Renal cortical epithelial cell (primary cell): ENCODE results near the gene RSF1. TPM values are rescaled to one million over a fixed set of nuclear protein-coding genes. Genes with fewer than 3 reads are reported as not detected.
"Not testable (repeated sequence)": the region's sequence is repeated elsewhere in the genome, so short reads cannot be mapped to it uniquely, and the experiment has no call there.

Experiments
- DNase-seq: peaks from one replicate; pipeline ENCODE4 v3.0.0-alpha.2; 2011; ENCODE audit warnings: low read depth
- total RNA-seq: library from RNA; depleted of rRNA; stranded (reverse); fragments of >200 nt; gene quantifications from 2 replicates; pipeline ENCODE4 v1.2.3, GENCODE V29; 2014

The RSF1 gene, protein sequence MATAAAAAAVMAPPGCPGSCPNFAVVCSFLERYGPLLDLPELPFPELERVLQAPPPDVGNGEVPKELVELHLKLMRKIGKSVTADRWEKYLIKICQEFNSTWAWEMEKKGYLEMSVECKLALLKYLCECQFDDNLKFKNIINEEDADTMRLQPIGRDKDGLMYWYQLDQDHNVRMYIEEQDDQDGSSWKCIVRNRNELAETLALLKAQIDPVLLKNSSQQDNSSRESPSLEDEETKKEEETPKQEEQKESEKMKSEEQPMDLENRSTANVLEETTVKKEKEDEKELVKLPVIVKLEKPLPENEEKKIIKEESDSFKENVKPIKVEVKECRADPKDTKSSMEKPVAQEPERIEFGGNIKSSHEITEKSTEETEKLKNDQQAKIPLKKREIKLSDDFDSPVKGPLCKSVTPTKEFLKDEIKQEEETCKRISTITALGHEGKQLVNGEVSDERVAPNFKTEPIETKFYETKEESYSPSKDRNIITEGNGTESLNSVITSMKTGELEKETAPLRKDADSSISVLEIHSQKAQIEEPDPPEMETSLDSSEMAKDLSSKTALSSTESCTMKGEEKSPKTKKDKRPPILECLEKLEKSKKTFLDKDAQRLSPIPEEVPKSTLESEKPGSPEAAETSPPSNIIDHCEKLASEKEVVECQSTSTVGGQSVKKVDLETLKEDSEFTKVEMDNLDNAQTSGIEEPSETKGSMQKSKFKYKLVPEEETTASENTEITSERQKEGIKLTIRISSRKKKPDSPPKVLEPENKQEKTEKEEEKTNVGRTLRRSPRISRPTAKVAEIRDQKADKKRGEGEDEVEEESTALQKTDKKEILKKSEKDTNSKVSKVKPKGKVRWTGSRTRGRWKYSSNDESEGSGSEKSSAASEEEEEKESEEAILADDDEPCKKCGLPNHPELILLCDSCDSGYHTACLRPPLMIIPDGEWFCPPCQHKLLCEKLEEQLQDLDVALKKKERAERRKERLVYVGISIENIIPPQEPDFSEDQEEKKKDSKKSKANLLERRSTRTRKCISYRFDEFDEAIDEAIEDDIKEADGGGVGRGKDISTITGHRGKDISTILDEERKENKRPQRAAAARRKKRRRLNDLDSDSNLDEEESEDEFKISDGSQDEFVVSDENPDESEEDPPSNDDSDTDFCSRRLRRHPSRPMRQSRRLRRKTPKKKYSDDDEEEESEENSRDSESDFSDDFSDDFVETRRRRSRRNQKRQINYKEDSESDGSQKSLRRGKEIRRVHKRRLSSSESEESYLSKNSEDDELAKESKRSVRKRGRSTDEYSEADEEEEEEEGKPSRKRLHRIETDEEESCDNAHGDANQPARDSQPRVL (N-terminal part only)
- total RNA-seq: 18.1 and 74.2 TPM in 2 replicates

DNA sequence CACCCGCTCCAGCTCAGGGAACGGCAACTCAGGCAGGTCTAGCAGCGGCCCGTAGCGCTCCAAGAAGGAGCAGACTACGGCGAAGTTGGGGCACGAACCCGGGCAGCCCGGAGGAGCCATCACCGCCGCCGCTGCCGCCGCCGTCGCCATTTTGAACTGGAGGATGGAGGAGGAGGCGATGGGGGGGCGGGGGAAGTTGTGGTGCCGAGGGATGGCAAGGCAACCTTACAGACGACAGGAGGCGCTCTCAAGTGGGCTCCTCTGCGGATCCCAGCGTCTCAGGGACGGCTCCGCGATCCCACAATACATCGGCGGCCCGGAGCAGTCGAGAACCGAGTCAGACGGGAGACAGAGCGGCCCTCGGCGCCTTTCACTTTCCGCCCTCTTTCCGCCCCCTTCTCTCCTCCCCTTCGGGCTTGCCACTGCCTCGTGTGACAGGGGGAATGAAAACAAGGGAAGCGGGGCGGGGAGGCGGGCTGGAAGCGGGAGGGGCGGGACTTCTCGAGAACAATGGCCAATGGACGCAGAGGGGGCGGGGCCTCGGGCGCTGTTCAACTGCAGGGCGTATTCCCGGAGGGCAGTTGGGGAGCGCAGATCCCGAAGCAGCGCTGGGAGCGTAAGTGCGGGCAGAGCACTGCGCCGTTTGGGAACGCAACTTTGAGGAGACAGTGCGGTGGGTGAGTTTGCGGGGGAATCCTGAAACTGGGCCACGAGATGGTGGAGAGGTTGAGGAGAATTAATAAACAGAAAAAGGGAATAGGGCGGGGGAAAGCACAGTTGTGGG lies at the start of gene RSF1, which contains the start of gene AAMDC:
TSS of gene RSF1 (minus strand) at position 158 of the 784 bp plus-strand sequence. CDS start at position 150, 8 bp downstream.
TSS of gene AAMDC (plus strand) at position 580 of the 784 bp plus-strand sequence. CDS start 21,353 bp downstream, outside the sequence.
- DNase-seq: peak; percentile 93

DNA sequence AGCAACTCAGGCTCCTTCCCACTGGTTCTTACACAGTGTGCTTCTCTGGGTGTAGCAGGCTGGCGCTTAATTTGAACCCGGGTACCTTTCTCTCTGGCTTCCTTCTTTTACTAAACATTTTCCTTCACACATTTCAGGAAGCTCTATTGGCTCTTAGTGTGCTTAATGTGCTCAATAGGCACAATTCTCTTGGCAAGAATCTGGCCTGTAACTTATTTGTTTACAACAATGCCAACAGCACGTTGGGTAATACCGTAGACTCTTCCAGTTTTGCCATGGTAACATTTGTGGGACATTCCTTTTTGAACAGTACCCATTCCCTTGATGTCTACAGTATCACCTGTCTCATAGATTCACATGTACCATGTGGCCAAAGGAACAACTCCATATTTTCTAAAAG lies 48.2 kb upstream of the RSF1 start:
- DNase-seq: no peak

DNA sequence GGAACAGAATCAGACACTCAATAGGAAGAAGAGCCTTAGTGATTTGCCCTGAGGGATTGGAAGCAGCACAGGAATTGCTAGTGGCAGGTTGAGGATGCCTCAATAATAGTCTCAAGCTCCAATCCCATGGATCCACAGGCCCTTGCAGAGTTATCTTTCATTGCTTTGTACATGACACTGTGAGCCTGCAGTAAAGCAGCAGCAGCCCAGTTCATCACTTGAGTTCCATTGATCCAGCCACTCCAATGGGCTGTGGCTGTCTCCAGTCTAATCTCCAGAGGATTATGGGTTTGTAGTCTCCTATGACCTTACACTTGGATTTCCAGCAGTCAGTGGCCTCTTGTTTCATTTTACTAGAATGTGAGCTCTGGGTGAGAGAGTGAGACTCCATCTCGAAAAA lies 45.8 kb upstream of the RSF1 start:
- no peak for DNase-seq

DNA sequence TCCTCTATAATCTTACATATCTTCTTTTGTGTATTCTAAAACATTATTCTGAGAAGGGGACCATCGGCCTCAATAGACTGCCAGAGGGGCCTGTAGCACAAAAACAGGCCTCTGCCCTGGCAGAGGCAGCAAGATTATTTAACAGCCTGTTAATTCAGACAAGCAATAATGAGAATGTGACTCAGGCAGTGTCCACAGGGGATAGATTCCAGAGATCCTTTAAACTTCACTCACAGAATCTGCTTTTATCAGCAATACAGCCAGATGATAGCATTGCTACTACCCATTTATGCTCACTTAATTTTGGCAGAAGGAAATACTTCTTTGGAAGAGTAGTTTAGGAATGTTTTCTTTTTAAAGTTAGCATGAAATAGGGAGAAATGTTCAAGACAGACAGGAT lies 45.3 kb upstream of the RSF1 start:
- DNase-seq: peak; percentile 19

DNA sequence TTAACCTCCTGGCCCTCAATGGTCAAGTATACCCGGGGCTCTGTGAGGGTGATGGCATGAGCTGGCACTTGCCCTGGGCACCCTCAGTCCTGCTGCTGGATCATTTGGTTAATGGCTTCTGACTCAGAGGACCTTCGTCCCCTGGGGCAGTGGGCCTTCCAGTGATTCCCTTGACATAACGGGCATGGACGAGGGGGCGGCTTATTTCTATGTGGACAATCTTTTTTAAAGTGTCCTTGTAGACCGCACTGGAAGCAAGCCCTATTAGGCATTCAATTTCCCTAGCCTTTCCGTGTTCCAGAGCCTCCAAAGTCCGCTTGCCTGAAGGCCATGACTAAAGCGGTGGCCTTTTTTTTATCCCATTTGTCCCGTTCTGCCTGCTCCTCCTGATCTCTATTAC lies 40.9 kb upstream of the RSF1 start:
- DNase-seq: not testable (repeated sequence)

DNA sequence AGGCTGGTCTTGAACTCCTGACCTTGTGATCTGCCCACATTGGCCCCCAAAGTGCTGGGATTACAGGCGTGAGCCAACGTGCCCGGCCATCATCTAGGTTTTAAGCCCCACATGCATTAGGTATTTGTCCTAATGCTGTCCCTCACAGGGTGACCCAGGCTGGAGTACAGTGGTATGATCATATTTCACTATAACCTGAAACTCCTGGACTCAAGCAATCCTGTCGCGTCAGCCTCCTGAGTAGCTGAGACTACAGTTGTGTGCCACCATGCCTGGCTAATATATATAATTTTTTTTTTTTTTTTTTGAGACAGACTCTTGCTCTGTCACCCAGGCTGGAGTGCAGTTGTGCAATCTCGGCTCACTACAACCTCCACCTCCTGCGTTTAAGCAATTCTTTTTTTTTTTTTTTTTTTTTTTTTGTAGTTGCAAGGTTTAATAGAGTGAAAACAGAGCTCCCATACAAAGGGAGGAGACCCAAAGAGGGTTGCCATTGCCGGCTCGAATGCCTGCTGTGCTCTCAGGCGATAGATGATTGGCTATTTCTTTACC lies 37.5 kb upstream of the RSF1 start:
- not testable (repeated sequence) for DNase-seq

DNA sequence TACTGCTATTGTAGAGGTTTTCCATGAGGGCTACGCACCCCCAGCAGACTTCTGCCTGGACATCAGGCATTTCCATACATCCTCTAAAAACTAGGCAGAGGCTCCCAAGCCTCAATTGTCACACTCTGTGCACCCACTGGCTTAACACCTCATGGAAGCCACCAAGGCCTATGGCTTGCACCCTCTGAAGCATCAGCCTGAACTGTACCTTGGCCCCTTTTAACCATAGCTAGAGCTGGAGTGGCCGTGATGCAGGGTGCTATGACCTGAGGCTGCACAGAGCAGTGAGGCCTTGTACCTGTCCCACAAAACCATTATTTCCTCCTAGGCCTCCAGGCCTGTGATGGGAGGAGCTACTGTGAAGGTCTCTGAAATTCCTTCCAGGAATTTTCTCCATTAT lies 34.3 kb upstream of the RSF1 start:
- no peak for DNase-seq

DNA sequence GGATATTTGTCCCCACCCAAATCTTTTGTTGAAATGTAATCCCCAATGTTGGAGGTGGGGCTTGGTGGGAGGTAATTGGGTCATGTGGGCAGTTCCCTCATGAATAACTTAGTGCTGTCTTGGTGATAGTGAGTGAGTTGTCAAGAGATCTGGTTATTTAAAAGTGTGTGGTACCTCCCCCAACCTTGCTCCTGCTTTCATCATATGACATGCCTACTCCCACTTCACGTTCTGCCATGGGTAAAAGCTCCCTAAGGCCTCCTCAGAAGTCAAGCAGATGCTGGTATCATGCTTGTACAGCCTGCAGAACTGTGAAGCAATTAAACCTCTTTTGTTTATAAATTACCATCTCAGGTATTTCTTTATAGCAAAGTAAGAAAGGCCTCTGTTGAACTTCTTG lies 31.0 kb upstream of the RSF1 start:
- no peak for DNase-seq

DNA sequence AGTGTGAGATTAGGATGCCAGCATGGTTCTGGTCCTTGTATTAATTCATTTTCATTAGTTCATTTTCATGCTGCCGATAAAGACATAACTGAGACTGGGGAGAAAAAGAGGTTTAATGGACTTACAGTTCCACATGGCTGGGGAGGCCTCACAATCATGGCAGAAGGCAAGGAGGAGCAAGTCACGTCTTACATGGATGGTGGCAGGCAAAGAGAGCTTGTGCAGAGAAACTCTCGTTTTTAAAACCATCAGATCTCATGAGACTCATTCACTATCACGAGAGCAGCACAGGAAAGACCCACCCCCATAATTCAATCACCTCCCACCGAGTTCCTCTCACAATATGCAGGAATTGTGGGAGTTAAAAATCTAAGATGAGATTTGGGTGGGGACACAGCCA lies 23.2 kb upstream of the RSF1 start:
- not testable (repeated sequence) for DNase-seq

DNA sequence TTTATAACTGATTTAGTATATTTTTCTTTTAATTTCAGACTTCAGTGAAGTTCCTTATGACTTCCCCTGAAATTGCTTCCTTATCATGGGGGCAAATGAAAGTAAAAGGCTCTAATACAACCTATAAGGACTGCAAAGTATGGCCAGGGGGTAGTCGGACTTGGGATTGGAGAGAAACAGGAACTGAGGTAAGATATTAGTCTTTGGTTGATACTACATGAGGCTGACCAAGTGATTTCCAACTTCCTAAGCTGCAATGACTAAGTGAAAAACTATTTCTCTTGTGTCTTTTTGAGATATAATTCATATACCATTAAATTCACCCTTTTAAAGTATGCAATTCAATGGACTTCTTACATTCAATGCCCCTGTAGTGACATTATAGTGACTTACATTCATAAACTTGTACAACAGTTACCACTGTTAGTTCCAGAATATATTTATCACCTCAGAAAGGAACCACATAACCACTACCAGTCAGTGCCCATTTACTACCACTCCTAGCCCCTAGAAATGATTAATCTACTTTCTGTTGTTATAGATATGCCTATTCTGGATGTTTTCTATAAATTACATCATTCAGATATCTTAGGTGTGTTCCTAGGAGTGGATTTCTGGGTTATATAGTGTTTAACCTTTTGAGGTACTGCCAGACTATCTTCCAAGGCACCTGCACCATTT lies 22.1 kb upstream of the RSF1 start:
- peak; percentile 13 for DNase-seq

DNA sequence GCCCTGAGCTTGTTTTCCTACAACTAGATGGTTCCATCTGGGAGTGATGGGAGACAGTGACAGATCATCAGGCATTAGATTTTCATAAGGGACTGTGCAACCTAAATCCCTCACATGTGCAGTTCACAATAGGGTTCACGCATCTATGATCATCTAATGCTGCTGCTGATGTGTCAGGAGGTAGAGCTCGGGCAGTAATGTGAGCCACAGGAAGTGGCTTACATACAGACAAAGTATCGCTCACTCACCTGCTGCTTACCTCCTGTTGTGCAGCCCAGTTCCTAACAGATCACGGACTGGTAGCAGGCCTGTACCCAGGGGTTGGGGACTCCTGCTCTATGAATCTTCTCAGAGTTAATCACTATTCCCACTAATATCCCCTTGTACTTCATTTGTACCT lies 12.8 kb upstream of the RSF1 start:
- DNase-seq: no peak

DNA sequence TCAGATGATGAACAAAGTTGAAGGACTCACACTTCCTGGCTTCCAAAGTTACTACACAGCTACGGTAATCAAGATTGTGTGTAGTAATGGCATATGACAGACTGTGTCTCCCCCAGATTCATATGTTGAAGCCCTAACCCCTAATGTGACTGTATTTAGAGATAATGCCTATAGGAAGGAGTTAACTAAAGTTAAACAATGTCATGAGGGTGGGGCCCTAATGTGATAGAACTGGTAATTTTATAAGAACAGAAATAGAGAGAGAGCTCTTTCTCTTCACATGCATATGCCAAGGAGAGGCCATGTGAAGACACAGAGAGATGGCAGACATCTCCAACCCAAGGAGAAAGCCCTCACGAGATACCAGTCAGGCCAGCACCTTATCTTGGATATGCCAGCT lies 8.4 kb upstream of the RSF1 start:
- no peak for DNase-seq

DNA sequence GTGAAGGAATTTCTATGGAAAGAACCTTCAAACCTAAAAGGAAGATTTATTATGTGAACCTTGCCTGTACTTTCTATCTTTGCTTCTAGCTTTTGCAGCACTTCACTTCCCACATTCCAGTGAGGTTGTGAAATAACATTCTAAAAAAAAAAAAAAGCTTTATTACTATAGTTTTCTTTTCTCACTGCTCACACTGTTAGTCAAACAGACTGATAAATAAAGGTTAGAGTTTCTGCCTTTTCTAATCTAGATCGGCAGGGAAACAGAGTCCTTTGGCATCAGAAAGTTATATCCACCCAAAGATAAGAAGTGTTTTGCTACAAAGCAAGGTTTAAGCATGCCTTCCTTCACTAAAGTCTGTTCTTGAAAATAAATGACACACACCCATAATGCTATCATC lies 3.3 kb upstream of the RSF1 start:
- DNase-seq: peak; percentile 64

DNA sequence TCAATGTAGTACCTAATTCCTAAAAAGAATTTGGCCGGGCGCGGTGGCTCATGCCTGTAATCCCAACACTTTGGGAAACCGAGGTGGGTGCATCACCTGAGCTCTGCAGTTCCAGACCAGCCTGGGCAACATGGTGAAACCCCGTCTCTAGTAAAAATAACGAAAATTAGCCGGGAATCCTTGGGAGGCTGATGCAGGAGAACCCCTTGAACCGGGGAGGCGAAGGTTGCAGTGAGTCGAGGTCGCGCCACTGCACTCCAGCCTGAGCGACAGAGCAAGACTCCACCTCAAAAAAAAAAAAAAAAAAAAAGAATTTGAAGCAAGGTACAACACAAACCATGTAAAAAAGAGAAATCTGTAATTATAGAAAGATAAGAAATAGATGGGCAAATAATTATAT lies 1.6 kb upstream of the RSF1 start:
- DNase-seq: not testable (repeated sequence)

DNA sequence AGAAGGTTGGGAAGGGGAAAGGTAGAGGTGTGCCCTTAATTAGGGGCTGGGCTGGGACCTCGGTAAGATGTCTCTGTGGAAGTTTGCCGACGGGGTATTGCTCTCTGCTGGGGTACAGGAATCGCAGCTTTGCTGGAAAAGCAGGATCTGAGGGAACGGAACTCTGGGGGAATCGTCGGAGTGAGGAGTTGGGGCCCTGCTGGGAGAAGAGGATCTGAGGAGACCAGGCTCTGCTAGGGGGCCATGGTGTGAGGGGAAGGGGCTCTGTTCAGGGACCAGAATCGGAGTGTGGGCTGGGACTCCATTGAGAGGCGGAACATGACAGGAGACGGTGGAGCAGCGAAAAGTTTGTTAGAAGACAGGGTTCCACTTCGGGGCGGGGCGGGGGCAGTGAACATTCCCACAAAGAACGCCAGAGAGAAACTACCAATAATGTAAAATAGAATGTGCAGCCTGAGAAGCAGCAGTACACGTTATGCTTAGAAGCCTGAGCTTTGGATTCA lies 878 bp upstream of the RSF1 start:
- DNase-seq: peak; percentile 29

DNA sequence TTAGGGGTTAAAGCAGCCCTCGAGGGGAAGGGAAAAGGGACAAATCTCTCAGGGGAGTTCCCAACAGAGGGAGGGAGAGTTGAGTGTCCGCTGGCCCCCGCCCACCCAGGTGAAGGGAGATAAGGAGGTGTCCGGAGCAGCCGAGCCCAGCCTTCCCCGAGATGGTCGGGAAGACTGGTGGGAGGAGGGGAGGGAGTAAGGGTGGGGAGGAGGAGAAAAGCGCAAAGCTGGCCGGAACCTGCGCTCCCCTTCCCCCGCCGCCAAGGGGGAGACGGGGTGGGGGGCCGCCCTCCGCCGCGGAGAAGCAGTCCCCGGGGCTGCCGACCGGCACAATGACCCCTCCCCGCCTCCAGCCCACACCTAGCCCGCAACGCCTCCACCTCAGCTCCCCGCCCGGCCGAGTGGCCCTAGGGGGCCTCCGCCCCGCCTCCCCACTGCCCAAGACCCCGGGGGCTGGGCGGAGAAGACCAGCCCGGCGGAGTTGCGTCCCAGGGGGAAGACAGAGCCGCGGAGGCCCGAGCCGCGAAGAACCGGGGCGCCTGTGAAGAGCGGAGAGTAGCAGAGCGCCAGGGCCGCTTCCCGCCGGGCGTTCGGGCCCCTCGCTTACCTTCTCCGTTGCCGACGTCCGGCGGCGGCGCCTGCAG lies 479 bp downstream of the RSF1 start:
- peak; percentile 22 for DNase-seq

DNA sequence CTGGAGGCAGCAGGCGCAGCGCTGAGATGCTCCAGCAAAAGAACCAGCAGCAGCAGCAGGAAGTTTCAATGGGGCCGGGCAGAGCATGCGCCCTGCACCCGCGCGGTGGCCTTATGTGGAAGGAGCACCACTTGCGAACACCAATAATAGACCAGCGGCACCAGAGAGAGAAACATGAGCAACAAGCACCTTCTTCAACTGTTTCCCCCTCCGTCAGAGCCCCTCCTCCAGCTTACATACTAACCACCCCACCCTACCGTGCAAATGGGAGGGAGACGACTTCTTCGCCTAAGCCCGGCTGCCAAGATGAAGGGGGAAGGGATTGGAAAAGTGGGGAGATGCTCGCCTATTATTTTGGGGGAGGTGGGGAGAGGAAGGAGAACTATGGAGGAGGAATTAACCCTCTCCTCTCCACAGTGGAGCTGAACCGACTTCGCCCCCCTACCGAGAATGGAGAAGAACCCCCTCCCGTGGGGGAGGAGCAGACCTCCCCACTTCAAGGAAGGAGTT lies 1.1 kb downstream of the RSF1 start:
- DNase-seq: peak; percentile 84

DNA sequence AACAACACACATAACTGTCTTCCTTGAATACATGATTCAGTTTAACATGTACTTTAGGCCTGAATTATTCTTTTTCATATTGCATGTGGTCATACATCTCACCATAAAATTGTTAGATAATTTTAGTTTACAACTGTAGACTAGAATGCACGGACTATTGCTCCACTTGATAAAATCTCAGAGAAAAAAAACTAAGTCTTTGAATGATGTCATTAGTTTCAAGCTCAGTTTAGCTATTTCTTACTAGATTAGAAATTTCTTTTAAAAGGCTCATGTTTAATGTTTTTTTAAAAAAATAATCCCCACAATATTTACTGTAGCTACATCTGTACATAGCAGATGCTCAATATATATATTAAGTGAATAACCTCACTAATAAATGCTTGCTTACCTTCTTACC lies 5.1 kb downstream of the RSF1 start:
- DNase-seq: no peak

DNA sequence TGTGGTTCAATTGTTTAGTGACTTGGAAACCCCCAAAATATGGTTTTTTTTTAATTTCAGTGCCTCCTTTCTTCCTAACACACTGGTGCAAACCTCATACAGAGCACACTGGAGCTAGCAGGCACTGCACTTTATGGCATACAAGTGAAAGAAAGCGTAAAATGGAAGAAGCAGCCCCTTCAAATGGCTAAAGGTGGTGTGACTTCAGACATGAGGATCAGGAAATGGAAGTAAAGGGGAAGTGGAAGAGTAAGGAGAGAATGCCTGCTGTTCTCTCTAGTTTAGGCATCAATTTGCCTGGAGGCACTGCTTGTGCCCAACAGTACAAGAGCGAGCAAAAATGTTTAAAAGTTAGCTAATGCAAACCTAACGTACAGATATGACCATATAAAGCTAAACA lies 5.7 kb downstream of the RSF1 start:
- DNase-seq: no peak
